HG02981 (cell line): Measurements from ENCODE around the gene MMP20.
"Not testable (repeated sequence)": the region's sequence is repeated elsewhere in the genome, so short reads cannot be mapped to it uniquely, and the experiment has no call there.

ENCODE experiments used
- ATAC-seq: cut with Tn5 transposase; IDR thresholded peaks from one replicate; pipeline ENCODE4 v1.9.1; 2021; ENCODE audit warnings: mild to moderate bottlenecking, moderate library complexity; ENCODE audit not compliant: unreplicated experiment

The MMP20 gene, protein sequence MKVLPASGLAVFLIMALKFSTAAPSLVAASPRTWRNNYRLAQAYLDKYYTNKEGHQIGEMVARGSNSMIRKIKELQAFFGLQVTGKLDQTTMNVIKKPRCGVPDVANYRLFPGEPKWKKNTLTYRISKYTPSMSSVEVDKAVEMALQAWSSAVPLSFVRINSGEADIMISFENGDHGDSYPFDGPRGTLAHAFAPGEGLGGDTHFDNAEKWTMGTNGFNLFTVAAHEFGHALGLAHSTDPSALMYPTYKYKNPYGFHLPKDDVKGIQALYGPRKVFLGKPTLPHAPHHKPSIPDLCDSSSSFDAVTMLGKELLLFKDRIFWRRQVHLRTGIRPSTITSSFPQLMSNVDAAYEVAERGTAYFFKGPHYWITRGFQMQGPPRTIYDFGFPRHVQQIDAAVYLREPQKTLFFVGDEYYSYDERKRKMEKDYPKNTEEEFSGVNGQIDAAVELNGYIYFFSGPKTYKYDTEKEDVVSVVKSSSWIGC

DNA sequence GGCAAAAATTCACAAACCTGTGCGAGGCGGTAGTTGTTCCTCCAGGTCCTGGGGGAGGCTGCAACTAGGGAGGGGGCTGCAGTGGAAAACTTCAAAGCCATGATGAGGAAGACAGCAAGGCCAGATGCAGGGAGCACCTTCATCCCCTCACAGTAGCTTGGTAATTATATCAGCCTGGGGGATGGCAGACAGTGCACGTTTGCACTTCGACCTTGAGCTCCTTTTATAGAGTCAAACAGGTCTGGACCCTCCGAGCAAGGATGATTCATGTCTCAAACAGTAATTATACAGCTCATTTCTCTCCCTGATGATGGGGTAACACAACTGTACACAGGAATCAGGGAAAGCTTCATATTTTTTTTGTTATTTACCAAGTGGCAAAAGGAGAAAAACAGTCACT, at the start of gene MMP20:
Gene MMP20 (minus strand): TSS at position 156 of the 400 bp plus-strand sequence. CDS start 13 bp downstream, at position 143.
- ATAC-seq: no peak

DNA sequence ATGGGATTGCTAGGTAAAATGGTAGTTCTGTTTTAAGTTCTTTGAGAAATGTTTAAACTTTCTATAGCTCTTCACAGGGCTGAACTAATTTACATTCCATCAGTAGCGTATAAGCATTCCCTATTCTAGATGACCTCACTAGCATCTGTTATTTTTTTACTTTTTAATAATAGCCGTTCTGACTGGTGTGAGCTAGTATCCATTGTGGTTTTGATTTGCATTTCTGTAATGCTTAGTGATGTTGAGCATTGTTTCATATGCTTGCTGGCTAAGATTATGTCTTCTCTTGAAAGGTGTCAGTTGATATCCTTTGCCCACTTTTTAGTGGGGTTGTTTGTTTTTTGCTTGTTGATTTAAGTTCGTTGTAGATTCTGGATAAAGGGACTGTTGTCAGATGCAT, 44.5 kb upstream of the MMP20 start:
- ATAC-seq: peak; percentile 48

DNA sequence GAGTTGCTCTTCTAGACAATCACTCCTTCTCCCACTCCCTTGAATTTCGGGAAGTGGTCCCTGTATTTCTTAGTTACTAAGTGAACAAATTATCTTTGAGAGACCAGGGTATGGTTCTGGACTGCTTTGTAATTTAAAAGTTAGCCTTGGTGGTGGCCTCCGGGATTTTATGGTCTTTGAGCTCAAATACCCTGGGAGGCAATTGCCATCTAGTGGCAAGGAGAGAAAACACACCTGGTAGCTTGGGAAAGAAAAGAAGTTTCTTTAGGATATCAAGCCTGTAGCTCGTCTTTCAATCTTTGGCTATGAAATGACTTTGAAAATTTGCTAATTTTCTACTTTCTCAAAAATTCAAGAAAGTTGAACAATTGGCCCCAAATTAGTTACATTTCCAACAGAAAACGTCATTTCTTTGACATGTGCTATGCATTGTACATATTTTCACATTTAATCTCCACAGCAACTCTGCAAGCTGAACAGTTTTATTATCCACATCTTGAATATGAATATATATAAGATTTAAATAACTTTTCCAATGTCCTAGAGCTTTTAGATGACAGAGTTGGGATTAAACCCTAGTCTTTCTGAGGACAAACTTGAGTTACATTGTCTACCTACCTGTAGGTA, 41.3 kb upstream of the MMP20 start:
- ATAC-seq: peak; percentile 52

DNA sequence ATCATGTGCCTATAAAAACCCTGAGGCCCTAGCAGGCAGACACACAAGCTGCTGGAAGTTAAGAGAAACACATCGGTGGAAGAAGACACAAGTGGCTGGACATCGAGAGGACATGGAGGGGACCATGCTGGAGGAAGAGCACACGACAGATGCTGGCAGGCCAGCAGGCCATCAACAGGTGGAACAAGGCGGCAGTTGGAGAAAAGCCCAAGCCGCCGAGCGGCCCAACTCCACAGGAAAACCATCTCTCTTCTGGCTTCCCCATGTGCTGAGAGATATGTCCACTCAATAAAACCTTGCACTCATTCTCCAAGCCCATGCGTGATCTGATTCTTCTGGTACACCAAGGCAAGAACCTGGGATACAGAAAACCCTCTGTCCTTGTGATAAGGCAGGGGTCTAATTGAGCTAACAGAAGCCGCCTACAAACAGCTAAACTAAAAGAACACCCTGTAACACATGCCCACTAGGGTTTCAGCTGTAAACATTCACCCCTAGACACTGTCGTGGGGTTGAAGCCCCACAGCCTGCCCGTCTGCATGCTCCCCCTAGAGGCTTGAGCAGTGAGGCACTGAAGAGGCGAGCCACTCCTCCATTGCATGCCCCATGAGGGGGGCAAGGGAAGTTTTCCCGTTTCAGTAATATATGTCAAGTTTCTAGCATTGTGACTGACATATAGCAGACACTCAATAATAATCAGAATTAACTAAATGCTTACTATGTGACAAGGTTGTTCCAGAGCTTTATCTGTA, 39.0 kb upstream of the MMP20 start:
- no peak for ATAC-seq

DNA sequence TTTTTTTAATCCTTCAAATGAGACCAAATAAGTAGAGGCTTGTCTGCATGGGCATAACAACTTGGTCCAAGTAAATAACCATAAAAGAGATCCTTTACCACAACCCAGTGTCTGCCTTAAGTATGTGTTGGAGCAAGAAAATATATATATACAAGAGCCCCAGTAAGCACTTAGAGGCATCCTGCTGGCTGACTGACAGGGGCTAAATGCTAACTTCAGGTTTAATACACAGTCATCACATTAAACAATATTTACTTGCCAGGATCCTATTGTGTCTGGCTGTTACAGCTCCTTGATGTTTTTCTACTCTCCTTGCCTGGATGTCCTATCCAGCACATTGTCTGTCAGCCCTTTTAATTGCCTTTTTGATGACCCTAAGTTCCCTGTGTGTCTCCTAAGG, 37.5 kb upstream of the MMP20 start:
- no peak for ATAC-seq

DNA sequence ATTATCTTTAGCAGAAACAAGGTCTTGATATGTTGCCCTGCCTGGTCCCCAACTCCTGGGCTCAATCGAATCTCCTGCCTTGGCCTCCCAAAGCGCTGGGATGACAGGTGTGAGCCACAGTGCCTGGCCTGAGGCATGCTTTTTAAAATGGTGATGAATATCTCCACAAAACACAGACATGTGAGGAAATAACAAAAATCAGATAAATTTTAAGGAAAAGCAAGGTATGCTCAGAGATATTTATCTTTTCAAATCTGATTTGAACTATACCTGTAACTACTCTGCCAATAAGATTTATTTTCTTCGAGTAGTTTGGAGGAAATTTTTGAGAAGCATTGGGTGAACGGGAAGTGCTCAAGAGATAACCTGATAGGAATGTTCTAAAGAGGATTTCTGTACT, 35.9 kb upstream of the MMP20 start:
- no peak for ATAC-seq

DNA sequence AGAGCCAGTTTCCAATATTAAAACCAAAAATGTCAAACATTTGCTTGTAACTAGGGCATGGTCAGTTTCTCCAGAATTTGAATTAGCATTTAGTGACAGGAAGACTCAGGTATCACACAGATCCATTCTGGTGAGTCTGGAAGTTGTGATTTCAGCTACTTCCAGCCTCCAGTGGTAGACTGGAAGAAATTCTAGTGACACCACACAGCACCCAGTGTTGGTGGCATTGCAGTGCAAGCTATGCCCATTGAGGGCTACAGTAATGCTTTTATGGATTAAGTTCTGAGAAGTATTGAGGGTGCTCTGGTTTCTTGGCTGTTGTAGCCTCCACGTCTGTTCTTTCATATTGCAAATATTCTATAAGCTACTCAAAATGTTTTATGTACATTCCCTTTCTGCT, 31.4 kb upstream of the MMP20 start:
- ATAC-seq: no peak

DNA sequence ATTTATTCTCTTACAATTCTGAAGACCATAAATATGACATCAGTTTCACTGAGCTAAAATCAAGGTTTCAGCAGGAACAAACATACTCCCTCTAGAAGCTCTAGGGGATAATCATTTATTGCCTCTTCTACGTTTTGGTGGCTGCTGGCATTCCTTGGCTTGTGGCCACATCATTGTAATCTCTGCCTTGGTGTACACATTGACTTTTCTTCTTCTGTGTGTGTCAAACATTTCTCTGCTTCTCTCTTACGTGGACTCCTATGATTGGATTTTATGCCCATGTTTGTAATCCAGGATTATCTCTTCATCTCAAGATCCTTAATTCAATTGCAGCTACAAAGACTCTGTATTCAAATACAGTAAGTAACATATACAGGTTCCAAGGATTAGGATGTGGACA, 30.4 kb upstream of the MMP20 start:
- no peak for ATAC-seq

DNA sequence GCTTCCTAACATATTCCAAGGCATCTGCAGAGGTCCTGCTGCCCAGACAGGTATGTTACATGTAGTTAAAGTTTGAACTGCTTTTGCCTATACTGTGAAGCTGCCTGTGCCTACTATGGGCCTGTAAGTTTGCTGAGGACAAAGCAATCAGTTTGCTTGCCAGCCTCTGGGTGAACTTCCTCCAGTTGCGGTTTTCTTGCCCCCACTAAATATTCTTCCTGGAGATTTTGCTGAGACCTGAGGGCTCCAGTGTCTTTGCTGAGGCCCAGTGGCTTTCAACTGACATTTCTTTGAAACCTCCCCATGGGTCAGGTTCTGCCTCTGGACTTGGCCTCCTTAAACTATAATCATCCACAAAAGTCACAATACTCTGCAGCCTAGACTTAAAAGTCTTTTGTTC, 29.6 kb upstream of the MMP20 start:
- ATAC-seq: no peak

DNA sequence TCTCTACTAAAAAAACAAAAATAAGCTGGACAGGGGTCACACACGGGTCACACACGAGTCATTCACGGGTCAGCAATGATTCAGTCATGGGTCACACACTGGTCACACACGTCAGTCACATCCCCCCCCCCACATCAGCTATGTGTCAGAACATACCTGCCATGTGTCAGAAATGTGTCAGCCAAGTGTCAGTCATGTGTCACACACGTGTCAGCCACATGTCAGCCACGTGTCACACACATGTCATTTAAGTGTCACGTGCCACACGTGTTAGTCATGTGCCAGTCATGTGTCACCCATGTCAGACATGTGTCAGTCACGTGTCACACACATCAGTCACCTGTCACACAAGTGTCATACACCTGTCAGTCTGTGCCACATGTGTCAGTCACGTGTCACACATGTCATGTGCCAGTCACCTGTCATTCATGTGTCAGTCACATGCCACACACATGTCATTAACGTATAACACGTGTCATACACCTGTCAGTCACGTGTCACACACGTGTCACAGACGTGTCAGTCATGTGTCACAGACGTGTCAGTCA, 28.7 kb upstream of the MMP20 start:
- ATAC-seq: no peak

DNA sequence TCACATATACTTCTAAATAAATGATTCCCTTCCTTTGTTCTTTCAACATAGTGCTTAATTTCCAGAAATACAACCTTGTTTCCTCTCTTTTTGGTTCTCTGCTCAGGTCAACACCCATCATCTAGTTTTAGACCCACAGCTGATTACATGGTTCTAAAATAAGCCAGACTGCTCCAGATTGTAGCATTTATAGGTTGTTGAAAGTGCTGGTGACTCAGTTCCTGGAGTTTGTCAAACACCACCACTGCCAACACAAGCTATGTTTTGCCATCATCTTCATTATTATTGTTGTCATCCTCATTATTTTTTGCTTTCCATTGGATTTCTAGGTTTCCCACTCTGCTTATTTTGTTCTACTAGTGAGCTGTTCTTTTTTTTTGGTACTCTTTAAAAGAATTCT, 22.3 kb upstream of the MMP20 start:
- no peak for ATAC-seq

DNA sequence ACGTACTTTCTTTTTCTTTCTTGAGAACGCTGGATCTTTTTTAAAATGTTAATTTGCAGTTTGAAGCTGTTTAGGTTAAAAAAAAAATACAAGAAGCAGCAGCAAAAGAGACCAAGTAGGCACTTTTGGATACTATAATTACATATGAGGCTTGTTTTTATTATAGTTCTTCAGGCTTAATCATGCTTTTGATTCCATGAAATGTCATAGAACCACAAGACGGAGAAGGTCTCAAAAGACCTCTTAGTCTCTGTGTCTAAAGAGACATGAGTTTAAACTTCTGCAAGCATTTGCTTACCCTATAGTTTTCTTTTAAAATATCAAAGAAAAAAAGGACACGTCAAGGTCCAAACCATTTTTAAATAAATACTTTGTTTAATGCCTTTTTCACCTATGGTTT, 18.8 kb upstream of the MMP20 start:
- no peak for ATAC-seq

DNA sequence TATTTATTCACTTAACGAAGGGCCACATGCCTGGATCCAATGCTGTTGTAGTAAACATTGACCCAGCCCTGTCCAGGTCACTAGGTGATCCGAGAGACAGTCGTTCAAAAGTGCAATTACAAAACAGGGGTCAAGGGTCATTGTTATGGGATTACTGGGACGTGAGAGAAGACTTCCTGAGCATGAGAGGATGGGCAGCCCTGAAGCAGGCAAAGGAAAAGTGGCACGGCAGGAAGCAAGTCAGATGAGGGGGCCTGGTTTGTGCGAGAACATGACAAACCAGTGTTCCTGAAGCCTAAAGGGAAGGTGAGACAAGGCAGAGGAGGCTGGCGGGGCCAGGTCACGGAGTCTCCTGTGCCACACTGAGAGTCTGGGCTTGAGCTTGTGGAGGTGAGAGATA, 15.8 kb upstream of the MMP20 start:
- no peak for ATAC-seq

DNA sequence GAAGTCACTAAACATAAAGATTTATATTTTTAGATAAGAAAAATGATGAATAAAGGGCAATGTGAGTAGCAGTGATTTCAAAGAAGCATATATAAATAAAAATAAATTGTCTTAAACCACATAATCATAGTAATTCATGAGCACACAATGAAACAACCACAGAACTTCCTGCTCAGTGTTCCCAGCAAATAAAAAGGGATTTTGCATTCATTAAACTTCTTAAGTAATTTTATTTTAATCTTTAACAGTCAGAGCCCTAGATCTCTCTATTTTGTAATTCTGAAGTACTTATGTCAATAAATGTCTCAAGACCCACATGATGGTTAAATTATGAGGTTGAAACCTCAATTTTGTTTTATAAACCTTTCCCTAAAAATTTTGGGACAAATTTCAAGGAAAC, 14.5 kb upstream of the MMP20 start:
- no peak for ATAC-seq

DNA sequence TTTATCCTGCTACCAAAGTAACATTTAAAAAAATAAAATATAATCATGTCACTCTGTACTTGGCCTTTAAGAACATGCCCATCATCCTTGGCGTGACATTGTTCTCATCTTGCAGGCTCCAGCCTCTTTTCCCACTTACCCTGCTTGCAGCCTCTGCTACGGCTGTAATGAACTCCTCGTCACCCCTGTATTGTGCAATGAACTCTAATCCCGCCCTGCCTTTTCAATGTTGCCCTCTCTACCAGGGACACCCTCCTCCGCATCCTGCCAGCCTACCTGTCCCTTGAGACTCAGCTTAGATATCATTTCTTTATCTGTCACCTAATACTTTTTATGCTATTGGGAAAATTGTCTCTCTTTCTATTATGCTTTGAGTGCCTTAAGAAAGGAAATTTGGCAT, 12.6 kb upstream of the MMP20 start:
- no peak for ATAC-seq

DNA sequence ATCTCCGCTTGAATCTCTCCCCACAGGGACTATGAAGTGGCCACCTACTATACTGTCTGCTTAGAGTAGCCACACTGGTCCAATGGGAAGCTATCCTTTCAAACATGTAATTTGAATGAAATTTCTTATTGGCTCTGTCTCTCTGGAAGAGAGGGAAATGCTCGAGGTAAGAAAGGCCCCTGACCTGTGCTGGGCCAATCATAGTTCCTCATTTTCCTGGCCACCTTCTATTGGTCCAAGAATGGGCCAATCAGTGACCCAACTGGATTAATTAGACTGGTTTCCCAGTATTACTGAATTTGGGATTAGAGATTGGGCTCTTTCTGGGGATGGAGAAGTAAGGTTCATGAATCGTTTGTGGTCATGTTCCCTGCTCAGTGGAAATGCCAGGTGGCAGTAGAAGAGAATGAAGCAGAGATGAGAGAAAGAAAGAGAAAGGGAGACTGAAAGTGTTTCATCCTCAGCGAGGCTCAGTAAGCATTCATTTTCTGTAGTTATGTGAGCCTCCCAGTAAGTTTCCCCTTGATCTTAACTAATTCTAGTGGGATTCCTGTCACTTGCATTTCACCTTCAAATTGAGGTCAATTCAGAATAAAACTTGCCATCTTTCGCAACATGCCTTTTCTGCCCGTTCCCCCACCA, 8.4 kb upstream of the MMP20 start:
- no peak for ATAC-seq

DNA sequence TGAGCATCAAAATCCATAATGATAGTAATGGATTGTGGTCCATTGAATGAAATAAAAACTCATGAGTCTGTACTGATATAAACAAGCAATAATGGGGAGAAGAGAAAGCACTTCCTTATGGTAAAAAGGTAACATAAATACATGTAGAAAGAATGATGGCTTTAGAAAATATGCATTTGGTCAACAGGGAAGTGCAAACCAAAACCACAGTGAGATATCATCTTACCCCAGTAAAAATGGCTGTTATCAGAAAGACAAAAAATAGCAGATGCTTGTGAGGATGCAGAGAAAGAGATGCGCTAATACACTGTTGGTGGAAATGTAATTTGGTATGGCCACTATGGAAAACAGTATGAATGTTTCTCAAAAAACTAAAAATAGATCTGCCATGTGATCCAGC, 6.9 kb upstream of the MMP20 start:
- ATAC-seq: no peak

DNA sequence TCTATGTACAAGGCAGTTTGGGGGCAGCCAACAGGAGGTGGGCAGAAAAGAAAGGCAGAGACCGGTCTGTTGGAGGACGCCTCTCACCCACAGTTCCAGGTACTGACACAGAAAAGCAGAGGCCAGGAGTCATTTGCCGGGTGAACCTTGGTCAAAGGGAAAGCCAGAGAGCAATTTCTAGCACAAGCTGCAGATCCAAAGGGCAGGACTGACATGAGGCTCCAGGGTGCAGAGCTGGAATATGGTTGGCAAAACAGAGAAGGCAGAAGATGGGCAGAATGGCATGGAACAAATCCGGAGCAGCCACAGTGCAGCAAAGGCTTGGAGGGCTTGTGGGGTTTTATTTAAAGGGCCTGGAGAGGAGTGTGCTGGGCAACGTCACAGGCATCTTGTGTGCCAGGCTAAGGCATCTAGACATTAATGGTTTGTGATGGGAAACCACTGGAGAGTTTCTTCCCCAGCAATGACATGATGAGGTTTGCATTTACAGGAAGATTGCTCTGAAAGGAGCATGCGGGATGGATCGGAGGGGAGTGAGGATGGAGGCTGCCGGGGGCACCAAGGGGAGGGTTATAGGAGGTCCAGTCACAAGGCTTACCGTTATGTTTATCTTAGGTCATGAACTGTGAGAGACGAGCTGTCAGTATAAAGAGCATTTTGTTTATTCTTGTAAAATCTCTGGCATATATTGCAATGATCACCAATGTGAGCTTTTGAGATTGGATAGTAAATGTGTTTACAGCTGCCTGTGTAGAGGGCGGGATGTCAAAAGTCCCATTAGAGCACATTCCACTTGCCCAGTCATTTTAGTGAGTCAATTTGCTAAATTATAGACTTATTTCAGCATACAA, 5.7 kb upstream of the MMP20 start:
- no peak for ATAC-seq

DNA sequence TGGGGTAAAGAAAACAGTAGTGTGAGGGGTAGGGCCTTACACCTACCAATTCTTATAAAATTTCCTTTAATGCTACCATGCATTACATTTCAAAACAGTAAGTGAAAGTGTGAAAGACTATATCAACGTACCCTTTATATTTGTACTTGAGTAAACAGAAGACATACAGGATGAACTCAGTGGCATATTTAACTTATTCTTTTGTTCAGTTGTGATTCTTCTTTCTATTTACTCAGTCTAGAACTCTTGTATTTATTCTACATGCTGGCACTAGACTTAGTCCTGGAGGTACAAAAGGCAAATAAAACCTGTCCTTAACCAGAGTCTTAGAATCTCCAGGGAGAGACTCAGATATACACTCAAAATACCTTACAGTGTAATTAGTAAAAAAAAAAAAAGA, 4.8 kb upstream of the MMP20 start:
- not testable (repeated sequence) for ATAC-seq

DNA sequence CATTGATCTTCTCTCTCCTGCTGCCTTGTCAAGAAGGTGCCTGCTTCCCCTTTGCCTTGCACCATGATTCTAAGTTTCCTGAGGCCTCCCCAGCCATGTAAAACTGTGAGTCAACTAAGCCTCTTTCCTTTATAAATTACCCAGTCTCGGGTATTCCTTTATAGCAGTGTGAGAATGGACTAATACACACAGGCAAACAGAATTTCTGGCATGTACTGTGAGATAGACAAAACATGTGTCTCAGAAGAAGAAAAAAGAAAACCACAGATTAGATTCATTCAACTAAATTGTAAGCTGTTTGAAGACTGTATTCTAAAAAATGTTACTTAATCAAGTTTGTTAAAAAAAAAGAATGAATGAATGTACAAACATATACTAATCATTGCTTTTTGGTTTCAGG, 1.5 kb upstream of the MMP20 start:
- ATAC-seq: no peak
